Measurements from ENCODE around the gene GLCCI1. TPM values are rescaled to one million over a fixed set of nuclear protein-coding genes. Genes with fewer than 3 reads are reported as not detected.

GLCCI1 gene
- polyA plus RNA-seq, 1 donor from 2014 or later = 37.2 TPM

DNA sequence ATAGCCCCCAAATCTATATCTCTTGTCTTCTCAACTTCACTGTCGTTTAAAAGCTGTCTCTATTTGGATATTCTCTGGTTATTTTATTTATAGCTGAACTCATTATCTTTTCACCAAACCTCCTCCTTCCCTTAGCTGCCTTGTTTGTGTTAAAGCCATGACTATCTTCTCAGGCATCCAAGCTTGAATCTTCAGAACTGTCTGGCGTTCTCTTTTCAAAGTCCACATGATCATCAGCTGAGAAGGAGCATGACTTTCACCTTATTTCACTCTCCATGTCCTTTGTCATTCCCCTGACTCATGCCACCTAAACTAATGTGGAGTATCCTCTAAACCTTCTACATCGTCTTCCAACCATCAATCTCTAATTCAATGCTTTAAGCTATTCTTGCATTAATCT, 5.7 kb upstream of the GLCCI1 start:
- Histone ChIP-seq H3K79me2 (replicated peaks; ENCODE audit: insufficient read depth, low read length) (no peaks in the 10 kb centered on the region), H3F3A (ENCODE audit: insufficient read depth, low read length, poor library complexity, severe bottlenecking) (no peaks in the 10 kb centered on the region), H3K9me2 (ENCODE audit: insufficient read depth, low read length) (no peaks in the 10 kb centered on the region), H3K9me3 (ENCODE audit: low read length) (no peaks in the 10 kb centered on the region), H3K4me3 (ENCODE audit: low read length) (no peak overlapping the region), H3K27me3 (ENCODE audit: insufficient read depth, low read depth, low read length) (no peaks in the 10 kb centered on the region), H3K4me2 (ENCODE audit: low read length) (no peak overlapping the region), H2AFZ (ENCODE audit: low read depth, low read length) (no peak overlapping the region), H3K9ac (ENCODE audit: low read length) (no peak overlapping the region), H3K27ac (ENCODE audit: low read length) (no peak overlapping the region), H3K36me3 (ENCODE audit: insufficient read depth, low read length) (no peaks in the 10 kb centered on the region), H4K20me1 (ENCODE audit: insufficient read depth) (no peaks in the 10 kb centered on the region)
- TF ChIP-seq, protein P1, sequence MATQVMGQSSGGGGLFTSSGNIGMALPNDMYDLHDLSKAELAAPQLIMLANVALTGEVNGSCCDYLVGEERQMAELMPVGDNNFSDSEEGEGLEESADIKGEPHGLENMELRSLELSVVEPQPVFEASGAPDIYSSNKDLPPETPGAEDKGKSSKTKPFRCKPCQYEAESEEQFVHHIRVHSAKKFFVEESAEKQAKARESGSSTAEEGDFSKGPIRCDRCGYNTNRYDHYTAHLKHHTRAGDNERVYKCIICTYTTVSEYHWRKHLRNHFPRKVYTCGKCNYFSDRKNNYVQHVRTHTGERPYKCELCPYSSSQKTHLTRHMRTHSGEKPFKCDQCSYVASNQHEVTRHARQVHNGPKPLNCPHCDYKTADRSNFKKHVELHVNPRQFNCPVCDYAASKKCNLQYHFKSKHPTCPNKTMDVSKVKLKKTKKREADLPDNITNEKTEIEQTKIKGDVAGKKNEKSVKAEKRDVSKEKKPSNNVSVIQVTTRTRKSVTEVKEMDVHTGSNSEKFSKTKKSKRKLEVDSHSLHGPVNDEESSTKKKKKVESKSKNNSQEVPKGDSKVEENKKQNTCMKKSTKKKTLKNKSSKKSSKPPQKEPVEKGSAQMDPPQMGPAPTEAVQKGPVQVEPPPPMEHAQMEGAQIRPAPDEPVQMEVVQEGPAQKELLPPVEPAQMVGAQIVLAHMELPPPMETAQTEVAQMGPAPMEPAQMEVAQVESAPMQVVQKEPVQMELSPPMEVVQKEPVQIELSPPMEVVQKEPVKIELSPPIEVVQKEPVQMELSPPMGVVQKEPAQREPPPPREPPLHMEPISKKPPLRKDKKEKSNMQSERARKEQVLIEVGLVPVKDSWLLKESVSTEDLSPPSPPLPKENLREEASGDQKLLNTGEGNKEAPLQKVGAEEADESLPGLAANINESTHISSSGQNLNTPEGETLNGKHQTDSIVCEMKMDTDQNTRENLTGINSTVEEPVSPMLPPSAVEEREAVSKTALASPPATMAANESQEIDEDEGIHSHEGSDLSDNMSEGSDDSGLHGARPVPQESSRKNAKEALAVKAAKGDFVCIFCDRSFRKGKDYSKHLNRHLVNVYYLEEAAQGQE (IDR thresholded peaks at IDR 0.05; ENCODE audit: borderline replicate concordance) = no peak
- TF ChIP-seq EP300 (conservative IDR thresholded peaks at IDR 0.05; ENCODE audit: poor library complexity, severe bottlenecking) (no peak), EZH2 (IDR thresholded peaks at IDR 0.05; ENCODE audit: borderline replicate concordance, insufficient read depth, low read length, poor library complexity, severe bottlenecking) (no peak), TAF1 (IDR thresholded peaks at IDR 0.05; ENCODE audit: low read depth) (no peak), MXI1 (conservative IDR thresholded peaks at IDR 0.05; ENCODE audit: poor library complexity, severe bottlenecking) (no peak), POLR2AphosphoS5 (IDR thresholded peaks at IDR 0.05) (no peak), RAD21 (conservative IDR thresholded peaks at IDR 0.05) (no peak), SMC3 (conservative IDR thresholded peaks at IDR 0.05; ENCODE audit: poor library complexity) (no peak)
- TF ChIP-seq, protein P2, sequence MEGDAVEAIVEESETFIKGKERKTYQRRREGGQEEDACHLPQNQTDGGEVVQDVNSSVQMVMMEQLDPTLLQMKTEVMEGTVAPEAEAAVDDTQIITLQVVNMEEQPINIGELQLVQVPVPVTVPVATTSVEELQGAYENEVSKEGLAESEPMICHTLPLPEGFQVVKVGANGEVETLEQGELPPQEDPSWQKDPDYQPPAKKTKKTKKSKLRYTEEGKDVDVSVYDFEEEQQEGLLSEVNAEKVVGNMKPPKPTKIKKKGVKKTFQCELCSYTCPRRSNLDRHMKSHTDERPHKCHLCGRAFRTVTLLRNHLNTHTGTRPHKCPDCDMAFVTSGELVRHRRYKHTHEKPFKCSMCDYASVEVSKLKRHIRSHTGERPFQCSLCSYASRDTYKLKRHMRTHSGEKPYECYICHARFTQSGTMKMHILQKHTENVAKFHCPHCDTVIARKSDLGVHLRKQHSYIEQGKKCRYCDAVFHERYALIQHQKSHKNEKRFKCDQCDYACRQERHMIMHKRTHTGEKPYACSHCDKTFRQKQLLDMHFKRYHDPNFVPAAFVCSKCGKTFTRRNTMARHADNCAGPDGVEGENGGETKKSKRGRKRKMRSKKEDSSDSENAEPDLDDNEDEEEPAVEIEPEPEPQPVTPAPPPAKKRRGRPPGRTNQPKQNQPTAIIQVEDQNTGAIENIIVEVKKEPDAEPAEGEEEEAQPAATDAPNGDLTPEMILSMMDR (IDR thresholded peaks at IDR 0.05; ENCODE audit: poor library complexity, severe bottlenecking) = no peak

- no peak overlapping the region for H3K4me3 ChIP-seq (ENCODE audit: low read length)
- H3K9ac ChIP-seq (ENCODE audit: low read length) = no peak overlapping the region
- no peaks in the 10 kb centered on the region for H3K36me3 ChIP-seq (ENCODE audit: insufficient read depth, low read length)
- H3K9me2 ChIP-seq (ENCODE audit: insufficient read depth, low read length) = no peaks in the 10 kb centered on the region
- no peak overlapping the region for H3K4me2 ChIP-seq (ENCODE audit: low read length)
- H3F3A ChIP-seq (ENCODE audit: insufficient read depth, low read length, poor library complexity, severe bottlenecking) = no peaks in the 10 kb centered on the region
- H4K20me1 ChIP-seq (ENCODE audit: insufficient read depth) = no peaks in the 10 kb centered on the region
- TF ChIP-seq, protein P2 (IDR thresholded peaks at IDR 0.05; ENCODE audit: poor library complexity, severe bottlenecking) = no peak
- TF ChIP-seq POLR2AphosphoS5 (IDR thresholded peaks at IDR 0.05) (no peak), SMC3 (conservative IDR thresholded peaks at IDR 0.05; ENCODE audit: poor library complexity) (no peak), RAD21 (conservative IDR thresholded peaks at IDR 0.05) (no peak), EZH2 (IDR thresholded peaks at IDR 0.05; ENCODE audit: borderline replicate concordance, insufficient read depth, low read length, poor library complexity, severe bottlenecking) (no peak), TAF1 (IDR thresholded peaks at IDR 0.05; ENCODE audit: low read depth) (no peak), EP300 (conservative IDR thresholded peaks at IDR 0.05; ENCODE audit: poor library complexity, severe bottlenecking) (no peak), MXI1 (conservative IDR thresholded peaks at IDR 0.05; ENCODE audit: poor library complexity, severe bottlenecking) (no peak)
- TF ChIP-seq, protein P1 (IDR thresholded peaks at IDR 0.05; ENCODE audit: borderline replicate concordance) = no peak
- H3K27me3 ChIP-seq (ENCODE audit: insufficient read depth, low read depth, low read length) = no peaks in the 10 kb centered on the region
- H3K9me3 ChIP-seq (ENCODE audit: low read length) = no peaks in the 10 kb centered on the region
- H3K27ac ChIP-seq (ENCODE audit: low read length) = no peak overlapping the region
- no peaks in the 10 kb centered on the region for H3K79me2 ChIP-seq (replicated peaks; ENCODE audit: insufficient read depth, low read length)
- H2AFZ ChIP-seq (ENCODE audit: low read depth, low read length) = no peak overlapping the region
These were observed 4.3 kb upstream of the GLCCI1 start for GRCh38 chr7:7964250-7964649.
